Activated CD4-positive, alpha-beta memory T cell treated with anti-CD3 and anti-CD28 coated beads, Interleukin-2, amount 10 ng/mL, durations not matched to agents 7 days and 5 days (primary cell): Measurements from ENCODE around the gene B4GALT6. TPM values are rescaled to one million over a fixed set of nuclear protein-coding genes. Genes with fewer than 3 reads are reported as not detected.

Experiments
- CTCF ChIA-PET: fragments of 350-600 bp; sonication (Branson Sonifier 250); formaldehyde crosslinking; loops from one replicate; lab custom pipeline; 2021; ENCODE audit warnings: antibody characterized with exemption, inconsistent platforms; lab: Charles Lee
- POLR2A ChIA-PET: fragments of 350-600 bp; sonication (Branson Sonifier 250); formaldehyde crosslinking; loops from one replicate; lab custom pipeline; 2021; ENCODE audit warnings: antibody characterized with exemption; lab: Charles Lee
- DNase-seq: peaks from one replicate; pipeline ENCODE4 v3.0.0-alpha.2; 2020
- H3K27ac Mint-ChIP-seq: one replicate; pipeline ENCODE4 v1.8.0; 2021; ENCODE audit warnings: mild to moderate bottlenecking, mixed read lengths
- H3K27me3 Mint-ChIP-seq: one replicate; pipeline ENCODE4 v1.8.0; 2021; ENCODE audit warnings: mixed read lengths
- H3K36me3 Mint-ChIP-seq: one replicate; pipeline ENCODE4 v1.8.0; 2021; ENCODE audit warnings: low read depth, mixed read lengths
- H3K4me1 Mint-ChIP-seq: one replicate; pipeline ENCODE4 v1.8.0; 2021; ENCODE audit warnings: mixed read lengths
- H3K4me3 Mint-ChIP-seq: one replicate; pipeline ENCODE4 v1.8.0; 2021; ENCODE audit warnings: mild to moderate bottlenecking, mixed read lengths
- H3K9me3 Mint-ChIP-seq: one replicate; pipeline ENCODE4 v1.8.0; 2021; ENCODE audit warnings: mixed read lengths
- total RNA-seq, 2 experiments: library from RNA; stranded (reverse); gene quantifications; one replicate each; pipeline ENCODE4 v1.2.3, GENCODE V29; 2021

Gene B4GALT6
- total RNA-seq, 2 experiments from 2014 or later: 0.91 to 1.2 TPM

DNA sequence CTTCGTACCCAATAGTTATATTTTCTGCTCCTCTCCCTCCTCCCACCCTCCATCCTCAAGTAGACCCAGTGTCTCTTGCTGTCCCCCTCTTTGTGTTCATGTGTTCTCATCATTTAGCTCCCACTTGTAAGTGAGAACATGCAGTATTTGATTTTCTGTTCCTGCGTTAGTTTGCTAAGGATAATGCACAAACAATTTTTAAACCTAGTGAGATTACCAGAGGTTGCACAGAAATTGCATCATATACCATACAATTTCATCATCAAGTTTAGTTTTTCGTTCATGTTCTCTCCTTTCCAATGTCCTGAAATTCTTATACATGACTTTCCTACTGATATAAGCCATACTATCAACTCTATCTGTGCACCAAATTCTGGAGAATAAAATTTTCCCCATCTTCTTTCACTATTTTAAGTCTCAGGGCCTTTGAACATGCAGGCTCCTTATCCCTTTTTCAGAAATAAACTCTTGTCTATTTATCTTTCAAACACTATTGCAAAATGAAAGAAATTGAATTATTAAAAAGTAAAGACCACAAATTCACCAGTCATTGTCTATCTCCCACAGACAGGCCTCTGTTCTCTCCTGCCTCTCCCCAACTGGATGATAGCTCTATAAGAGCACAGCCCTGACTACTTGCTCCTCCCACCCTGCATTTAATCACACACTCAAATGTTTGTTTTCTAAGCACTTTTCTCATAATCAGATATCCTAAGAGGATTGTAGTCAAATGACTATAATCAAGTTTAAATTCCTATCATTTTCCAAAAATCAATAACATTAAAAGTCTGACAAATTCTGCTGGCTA, 27.2 kb upstream of the B4GALT6 start:
- CTCF ChIA-PET: interaction anchor here (1.0 kb wide), 1 partner anchor 11 kb away, joined by 3 read pairs; no protein-coding TSS in a partner anchor
- Mint-ChIP-seq H3K27ac (no peak overlapping the region), H3K9me3 (no peaks in the 10 kb centered on the region), H3K36me3 (no peaks in the 10 kb centered on the region), H3K4me1 (no peaks in the 10 kb centered on the region), H3K4me3 (no peak overlapping the region), H3K27me3 (no peaks in the 10 kb centered on the region)
- POLR2A ChIA-PET: interaction anchor here (1.5 kb wide), 1 partner anchor 13 kb away, joined by 3 read pairs; no protein-coding TSS in a partner anchor
- no peak for DNase-seq

DNA sequence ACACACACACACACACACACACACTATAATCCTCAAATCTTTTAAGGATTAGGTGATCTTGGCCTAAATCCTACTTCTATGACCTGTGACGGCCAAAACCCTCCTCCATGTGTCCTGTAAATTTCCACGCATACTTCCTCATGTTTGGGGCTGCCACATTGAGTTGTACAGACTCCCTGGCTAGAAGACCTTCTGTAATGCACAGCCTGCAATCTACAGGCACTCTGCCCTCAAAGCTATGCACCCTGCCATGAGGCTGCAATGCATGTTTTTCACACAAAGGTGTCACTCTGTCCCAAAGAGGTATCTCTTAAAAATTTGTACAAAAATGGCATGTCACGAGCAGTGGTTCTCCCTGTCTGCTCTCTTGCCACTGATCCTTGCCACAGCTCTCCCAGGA, 26.4 kb upstream of the B4GALT6 start:
- Mint-ChIP-seq H3K27me3 (no peaks in the 10 kb centered on the region), H3K36me3 (no peaks in the 10 kb centered on the region)

DNA sequence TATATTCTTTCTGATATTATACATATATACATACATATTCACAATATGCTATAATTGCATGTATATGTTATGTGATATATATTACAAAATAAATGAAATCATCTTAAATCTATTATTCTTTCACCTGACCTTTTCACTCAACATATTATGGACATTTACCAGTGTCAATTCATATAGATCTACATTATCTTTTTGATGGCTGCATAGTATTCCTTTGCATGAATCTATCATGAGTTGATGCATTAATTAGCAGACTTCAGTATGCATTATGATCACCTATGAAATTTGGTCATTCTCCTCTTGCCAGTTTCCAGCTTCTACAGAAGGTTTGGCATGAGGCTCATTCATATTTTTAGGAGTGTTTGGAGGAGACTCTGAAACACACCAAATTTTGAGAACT, 23.4 kb upstream of the B4GALT6 start:
- ChIA-PET POLR2A (no interaction called here), CTCF (no interaction called here)
- H3K27ac Mint-ChIP-seq: no peak overlapping the region
- no peak for DNase-seq
- no peaks in the 10 kb centered on the region for H3K4me1 Mint-ChIP-seq
- no peaks in the 10 kb centered on the region for H3K9me3 Mint-ChIP-seq
- H3K4me3 Mint-ChIP-seq: no peak overlapping the region
- no peaks in the 10 kb centered on the region for H3K36me3 Mint-ChIP-seq
- no peaks in the 10 kb centered on the region for H3K27me3 Mint-ChIP-seq

More for the DNA sequence above, 26.4 kb upstream of the B4GALT6 start:
- H3K27ac Mint-ChIP-seq: no peak overlapping the region
- no peaks in the 10 kb centered on the region for H3K4me1 Mint-ChIP-seq
- DNase-seq: no peak
- ChIA-PET CTCF (interaction anchor here (1.0 kb wide), 1 partner anchor 12 kb away, joined by 3 read pairs; no protein-coding TSS in a partner anchor), POLR2A (interaction anchor here (1.5 kb wide), 1 partner anchor 14 kb away, joined by 3 read pairs; no protein-coding TSS in a partner anchor)
- H3K9me3 Mint-ChIP-seq: no peaks in the 10 kb centered on the region
- no peak overlapping the region for H3K4me3 Mint-ChIP-seq

DNA sequence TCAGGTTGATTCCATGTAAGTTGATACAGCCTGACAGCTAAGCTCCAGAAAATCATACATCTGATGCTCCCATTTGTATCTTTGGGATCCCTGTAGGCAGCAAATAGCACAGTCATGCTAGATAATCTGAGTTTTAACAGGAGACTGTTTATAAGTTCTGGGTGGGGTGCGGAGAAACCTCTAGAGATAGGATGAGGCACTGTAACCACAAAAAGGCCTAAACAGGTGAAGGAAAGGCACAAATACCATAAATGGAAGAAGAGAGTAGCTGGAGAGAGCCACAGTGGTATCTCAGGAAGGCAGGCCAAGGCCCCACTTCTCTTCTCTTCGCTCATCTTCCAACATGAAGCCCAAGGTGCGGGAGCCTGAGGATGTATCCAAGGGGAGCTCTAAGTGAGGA, 18.1 kb upstream of the B4GALT6 start:
- Mint-ChIP-seq H3K36me3 (no peaks in the 10 kb centered on the region), H3K4me1 (peaks cover 4% of the 10 kb centered on the region), H3K4me3 (no peak overlapping the region), H3K27me3 (peaks cover 5% of the 10 kb centered on the region), H3K9me3 (no peaks in the 10 kb centered on the region), H3K27ac (no peak overlapping the region)
- ChIA-PET POLR2A (no interaction called here), CTCF (no interaction called here)
- no peak for DNase-seq

DNA sequence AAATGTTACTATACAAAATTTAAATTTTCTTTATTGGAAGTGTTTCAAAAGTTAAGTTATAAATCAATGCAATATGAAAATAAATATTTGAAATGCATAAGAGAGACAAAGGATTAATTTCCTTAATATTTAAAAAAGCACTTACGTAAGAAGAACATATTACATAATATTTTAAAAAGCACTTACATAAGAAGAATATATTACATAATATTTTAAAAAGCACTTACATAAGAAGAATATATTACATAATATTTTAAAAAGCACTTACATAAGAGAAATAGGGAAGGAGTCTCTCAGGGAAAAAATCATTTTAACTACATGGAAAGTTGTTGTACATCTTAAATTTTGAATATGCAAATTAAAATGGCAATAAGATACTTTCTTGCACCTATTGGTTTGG, 17.4 kb upstream of the B4GALT6 start:
- Mint-ChIP-seq H3K4me3 (no peak overlapping the region), H3K4me1 (peaks cover 4% of the 10 kb centered on the region), H3K9me3 (no peaks in the 10 kb centered on the region), H3K27me3 (peaks cover 6% of the 10 kb centered on the region), H3K36me3 (no peaks in the 10 kb centered on the region), H3K27ac (no peak overlapping the region)
- DNase-seq: no peak
- ChIA-PET POLR2A (no interaction called here), CTCF (no interaction called here)

DNA sequence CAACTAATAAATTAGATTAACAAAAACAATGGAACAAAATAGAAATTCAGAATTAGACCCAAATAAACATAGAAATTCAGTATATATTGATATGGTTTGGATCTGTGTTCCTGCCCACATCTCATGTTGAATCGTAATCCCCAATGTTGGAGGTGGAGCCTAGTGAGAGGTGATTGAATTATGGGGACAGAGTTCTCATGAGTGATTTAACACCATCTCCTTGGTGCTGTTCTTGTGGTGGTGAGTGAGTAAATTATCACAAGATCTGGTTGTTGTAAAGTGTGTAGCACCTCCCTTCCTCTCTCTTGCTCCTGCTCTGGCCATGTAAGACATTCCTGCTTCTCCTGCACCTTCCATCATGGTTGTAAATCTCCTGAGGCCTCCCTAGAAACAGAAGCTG, 16.6 kb upstream of the B4GALT6 start:
- ChIA-PET POLR2A (no interaction called here), CTCF (interaction anchor here (0.6 kb wide), 1 partner anchor 26 kb away, joined by 4 read pairs; no protein-coding TSS in a partner anchor)
- Mint-ChIP-seq H3K4me3 (no peak overlapping the region), H3K36me3 (no peaks in the 10 kb centered on the region), H3K27ac (no peak overlapping the region), H3K27me3 (peaks cover 9% of the 10 kb centered on the region), H3K9me3 (no peaks in the 10 kb centered on the region), H3K4me1 (peaks cover 4% of the 10 kb centered on the region)
- no peak for DNase-seq

DNA sequence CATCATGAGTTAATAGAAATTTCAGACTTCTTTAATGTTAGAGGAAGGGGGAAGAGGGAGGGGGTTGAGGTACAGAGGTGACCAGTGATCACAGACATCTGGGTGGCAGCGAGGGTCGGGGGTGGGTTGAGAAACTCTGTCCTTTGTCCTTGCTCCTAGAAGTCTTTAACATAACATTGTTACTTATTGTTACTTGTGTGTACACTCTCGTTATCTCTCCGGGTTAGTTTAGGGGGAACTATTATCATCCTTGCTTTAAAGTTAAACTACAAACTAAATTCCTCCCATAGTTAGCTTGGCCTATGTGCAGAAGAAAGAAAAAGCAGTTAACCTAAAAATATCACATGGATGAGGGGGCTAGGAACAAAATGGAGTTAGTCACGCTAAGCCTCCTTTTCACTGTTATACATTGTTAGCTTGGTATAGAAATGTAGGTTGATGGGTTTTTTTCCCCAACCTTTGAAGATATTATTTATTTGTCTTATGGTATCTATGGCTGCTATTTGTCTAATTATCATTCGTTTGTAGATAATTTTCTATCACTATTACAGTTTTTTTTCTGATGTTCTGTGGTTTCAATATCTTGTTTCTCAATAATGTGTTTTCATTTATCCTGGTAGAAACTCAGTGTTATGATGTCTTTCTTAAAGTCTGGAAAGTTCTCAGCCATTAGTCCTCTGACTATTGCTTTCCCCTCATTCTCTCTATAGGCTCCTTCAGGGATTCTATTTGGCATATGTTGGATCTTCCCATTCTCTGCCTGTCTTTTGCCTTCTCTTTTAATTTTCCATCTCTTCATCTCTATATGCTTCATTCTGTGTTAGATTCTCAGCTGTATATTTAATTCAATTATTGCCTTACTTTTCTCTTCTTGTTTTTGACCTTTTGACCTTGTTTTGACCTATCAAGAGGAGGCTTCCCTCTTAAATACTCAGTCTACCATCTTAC, 13.2 kb upstream of the B4GALT6 start:
- Mint-ChIP-seq H3K4me1 (peaks cover 3% of the 10 kb centered on the region), H3K27me3 (peaks cover 21% of the 10 kb centered on the region), H3K36me3 (no peaks in the 10 kb centered on the region), H3K9me3 (no peaks in the 10 kb centered on the region), H3K4me3 (no peak overlapping the region), H3K27ac (no peak overlapping the region)
- CTCF ChIA-PET: interaction anchor here (0.7 kb wide), 1 partner anchor 783 kb away, joined by 3 read pairs; no protein-coding TSS in a partner anchor
- no peak for DNase-seq
- POLR2A ChIA-PET: no interaction called here

DNA sequence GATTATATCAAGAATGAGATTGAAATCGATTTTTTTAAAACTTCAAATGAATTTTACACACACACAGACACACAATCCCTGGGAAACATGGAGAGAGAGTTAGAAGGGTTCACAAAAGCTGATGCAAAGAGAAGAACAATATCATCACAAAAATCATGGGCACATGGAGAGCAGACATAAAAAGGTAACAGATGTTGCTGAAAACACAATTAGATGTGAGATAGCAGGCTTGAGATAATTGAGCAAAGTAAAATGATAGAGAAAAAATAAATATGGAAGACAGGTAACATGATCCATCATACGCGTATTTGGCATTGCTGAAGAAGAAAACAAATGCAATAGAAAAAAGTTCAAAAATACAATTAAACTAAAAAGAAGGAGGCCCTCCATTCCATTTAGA, 11.6 kb upstream of the B4GALT6 start:
- ChIA-PET POLR2A (interaction anchor here (0.9 kb wide), 1 partner anchor 12 kb away, joined by 3 read pairs; the partner anchor contains the start of gene B4GALT6), CTCF (interaction anchor here (0.6 kb wide), 1 partner anchor 240 kb away, joined by 8 read pairs; no protein-coding TSS in a partner anchor)
- Mint-ChIP-seq H3K9me3 (no peaks in the 10 kb centered on the region), H3K27me3 (peaks cover 26% of the 10 kb centered on the region), H3K27ac (no peak overlapping the region), H3K36me3 (no peaks in the 10 kb centered on the region), H3K4me1 (no peaks in the 10 kb centered on the region), H3K4me3 (no peak overlapping the region)
- DNase-seq: no peak

DNA sequence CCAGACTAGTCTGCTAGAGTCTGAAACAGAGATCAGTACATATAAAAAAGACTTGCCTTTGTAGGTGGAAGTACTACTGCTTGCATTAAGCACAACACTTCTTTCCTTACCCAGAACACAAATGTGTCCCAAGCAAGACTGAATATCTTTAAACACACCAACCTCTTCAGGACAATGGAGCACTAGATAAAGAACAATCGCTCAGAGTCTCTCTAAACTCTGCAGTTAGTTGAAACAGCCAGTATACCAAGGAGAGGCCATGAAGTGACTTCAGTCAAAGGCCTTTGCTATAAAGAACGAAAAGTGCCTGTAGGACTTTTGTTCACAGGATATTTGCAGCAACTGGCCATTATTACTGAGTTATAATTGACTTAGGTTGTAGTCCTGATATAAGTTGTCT, 9.9 kb upstream of the B4GALT6 start:
- POLR2A ChIA-PET: no interaction called here
- Mint-ChIP-seq H3K9me3 (no peaks in the 10 kb centered on the region), H3K4me1 (no peaks in the 10 kb centered on the region), H3K27ac (no peak overlapping the region), H3K4me3 (no peak overlapping the region), H3K27me3 (peaks cover 26% of the 10 kb centered on the region), H3K36me3 (no peaks in the 10 kb centered on the region)
- no peak for DNase-seq
- CTCF ChIA-PET: no interaction called here

DNA sequence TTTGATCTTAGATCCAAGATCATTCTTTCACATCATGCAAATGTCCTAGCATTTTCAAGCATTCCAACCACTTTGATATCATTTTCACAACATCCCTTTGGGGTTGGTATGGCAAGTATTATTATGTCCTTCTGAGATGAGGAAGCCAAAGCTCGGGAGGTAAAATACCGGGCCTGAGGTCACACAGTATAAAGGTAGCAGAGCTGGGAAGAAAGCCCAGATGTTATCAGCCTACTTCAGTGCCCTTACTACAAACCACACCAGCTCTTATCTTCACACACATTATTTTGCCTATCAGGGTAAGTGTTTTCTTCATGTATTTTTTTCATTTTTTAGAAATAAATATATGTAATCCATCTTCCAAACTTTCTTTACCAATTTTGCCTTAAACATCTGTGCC, 4.2 kb upstream of the B4GALT6 start:
- POLR2A ChIA-PET: no interaction called here
- Mint-ChIP-seq H3K27me3 (peaks cover 26% of the 10 kb centered on the region), H3K9me3 (no peaks in the 10 kb centered on the region), H3K36me3 (no peaks in the 10 kb centered on the region), H3K4me1 (peaks cover 14% of the 10 kb centered on the region), H3K27ac (no peak overlapping the region), H3K4me3 (no peak overlapping the region)
- CTCF ChIA-PET: interaction anchor here (2.1 kb wide), 1 partner anchor 34 kb away, joined by 8 read pairs; no protein-coding TSS in a partner anchor
- DNase-seq: no peak

DNA sequence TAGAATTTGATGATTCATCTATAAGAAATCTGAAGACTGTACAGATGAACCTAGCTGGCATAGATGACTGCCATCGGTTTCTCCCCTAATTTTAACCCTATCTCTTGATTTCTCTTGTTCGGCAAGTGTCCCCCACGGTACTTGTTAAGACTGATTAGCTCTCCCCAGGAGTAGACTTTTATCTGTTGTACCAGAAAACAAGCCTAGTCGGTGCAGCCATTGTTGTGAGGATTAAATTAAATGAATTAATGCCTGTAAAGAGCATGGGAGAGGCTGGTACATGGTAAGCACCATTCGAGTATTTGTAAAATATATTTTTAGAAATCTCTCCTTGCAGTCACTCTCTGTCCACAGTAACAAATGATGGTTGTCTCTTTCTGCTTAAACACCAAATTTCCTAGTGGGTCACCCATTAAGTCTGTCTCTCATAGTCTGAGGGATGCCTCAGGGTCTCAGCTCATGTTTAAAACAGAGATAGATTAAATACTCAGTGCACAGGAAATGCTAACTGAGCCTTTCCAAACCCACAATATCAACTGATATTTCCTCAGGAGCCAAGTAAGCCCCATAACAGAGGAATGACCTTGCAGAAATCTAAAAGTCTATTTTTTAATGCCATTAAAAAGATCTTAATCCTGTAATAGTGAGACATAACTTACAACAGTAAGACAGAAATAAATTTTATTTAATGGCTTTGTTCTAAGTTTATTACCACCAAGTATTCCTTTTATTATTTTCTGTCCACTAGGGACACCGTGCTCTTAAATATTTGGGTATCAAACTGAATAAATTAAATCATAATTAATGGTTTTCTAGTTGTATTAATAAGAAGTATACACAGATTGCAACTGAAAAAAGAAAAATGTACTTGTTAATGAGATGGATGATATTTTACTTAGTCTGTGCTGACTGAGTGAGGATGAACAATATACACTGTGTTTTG, 2.9 kb upstream of the B4GALT6 start:
- CTCF ChIA-PET: no interaction called here

DNA sequence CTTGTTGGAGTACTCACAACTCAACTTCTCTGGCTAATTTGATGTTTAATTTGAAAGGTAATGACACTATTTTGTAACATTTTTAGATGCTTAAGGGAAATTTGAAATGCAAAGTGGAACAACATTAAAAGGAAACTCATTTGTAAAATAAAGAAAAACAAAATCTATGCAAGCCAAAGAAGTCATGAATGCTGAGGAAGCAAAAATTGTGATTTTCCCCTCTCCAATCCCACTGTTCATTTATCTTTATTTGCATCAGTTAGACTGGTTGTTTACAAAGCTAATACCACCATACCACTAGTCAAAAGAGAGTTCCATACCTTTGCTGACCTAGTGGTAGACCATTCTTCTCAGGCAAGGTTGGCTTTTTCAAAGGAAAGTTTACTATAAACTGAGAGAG, 2.2 kb upstream of the B4GALT6 start:
- POLR2A ChIA-PET: no interaction called here
- H3K4me3 Mint-ChIP-seq: no peak overlapping the region

More for the DNA sequence above, 2.9 kb upstream of the B4GALT6 start:
- no peak overlapping the region for H3K27ac Mint-ChIP-seq
- no peak for DNase-seq
- no peaks in the 10 kb centered on the region for H3K9me3 Mint-ChIP-seq
- no peaks in the 10 kb centered on the region for H3K36me3 Mint-ChIP-seq
- peaks cover 32% of the 10 kb centered on the region for H3K27me3 Mint-ChIP-seq
- POLR2A ChIA-PET: no interaction called here
- H3K4me3 Mint-ChIP-seq: no peak overlapping the region
- peaks cover 14% of the 10 kb centered on the region for H3K4me1 Mint-ChIP-seq

More for the DNA sequence above, 2.2 kb upstream of the B4GALT6 start:
- H3K9me3 Mint-ChIP-seq: no peaks in the 10 kb centered on the region
- H3K27me3 Mint-ChIP-seq: peaks cover 35% of the 10 kb centered on the region
- CTCF ChIA-PET: no interaction called here
- H3K4me1 Mint-ChIP-seq: peaks cover 14% of the 10 kb centered on the region
- H3K27ac Mint-ChIP-seq: no peak overlapping the region
- H3K36me3 Mint-ChIP-seq: no peaks in the 10 kb centered on the region
- DNase-seq: no peak
